ENCODE results near the gene APLN. TPM values are rescaled to one million over a fixed set of nuclear protein-coding genes. Genes with fewer than 3 reads are reported as not detected.
A peak's percentile ranks its signal among the peaks of the same experiment; 100 is the strongest.

The APLN gene
- total RNA-seq, 2 donors from 2014 or later, result 2.1 to 2.3 TPM

- Histone ChIP-seq H3K27ac (no peak overlapping the region), H3K27me3 (no peaks in the 10 kb centered on the region), H3K9me3 (peaks cover 0 to 2% of the 10 kb centered on the region in 2 donors), H3K36me3 (no peaks in the 10 kb centered on the region), H3K4me3 (no peak overlapping the region), H3K4me1 (no peaks in the 10 kb centered on the region)
- TF ChIP-seq CTCF (IDR thresholded peaks at IDR 0.05), result no peak
- DNase-seq (ENCODE audit: low spot score), result peak; percentile 38
Measured at GRCh38 chrX:129646566-129647417, 8.0 kb downstream of the APLN start.

GRCh38 chrX:129642641-129643040 lies 12.1 kb downstream of the APLN start:
- Histone ChIP-seq H3K9me3 (peaks cover 0 to 11% of the 10 kb centered on the region in 2 donors), H3K4me3 (no peak overlapping the region), H3K36me3 (no peaks in the 10 kb centered on the region), H3K27ac (no peak overlapping the region), H3K4me1 (no peaks in the 10 kb centered on the region), H3K27me3 (no peaks in the 10 kb centered on the region)
- TF ChIP-seq CTCF (IDR thresholded peaks at IDR 0.05), result no peak
- no peak for DNase-seq (ENCODE audit: low spot score)

GRCh38 chrX:129641941-129642340 lies 12.8 kb downstream of the APLN start:
- no peak overlapping the region for H3K27ac ChIP-seq
- DNase-seq (ENCODE audit: low spot score), result no peak
- H3K36me3 ChIP-seq, result no peaks in the 10 kb centered on the region
- no peak overlapping the region for H3K4me3 ChIP-seq
- TF ChIP-seq CTCF (IDR thresholded peaks at IDR 0.05), result no peak
- peaks cover 0 to 11% of the 10 kb centered on the region in 2 donors for H3K9me3 ChIP-seq
- H3K4me1 ChIP-seq, result no peaks in the 10 kb centered on the region
- H3K27me3 ChIP-seq, result no peaks in the 10 kb centered on the region

GRCh38 chrX:129641469-129641868 lies 13.3 kb downstream of the APLN start:
- Histone ChIP-seq H3K36me3 (no peaks in the 10 kb centered on the region), H3K4me3 (no peak overlapping the region), H3K27ac (no peak overlapping the region), H3K9me3 (peaks cover 0 to 11% of the 10 kb centered on the region in 2 donors), H3K27me3 (no peaks in the 10 kb centered on the region), H3K4me1 (no peaks in the 10 kb centered on the region)
- no peak for TF ChIP-seq CTCF (IDR thresholded peaks at IDR 0.05)
- DNase-seq (ENCODE audit: low spot score), result no peak

GRCh38 chrX:129640737-129641136 lies 14.0 kb downstream of the APLN start:
- Histone ChIP-seq H3K27me3 (no peaks in the 10 kb centered on the region), H3K4me1 (no peaks in the 10 kb centered on the region), H3K36me3 (no peaks in the 10 kb centered on the region), H3K9me3 (peaks cover 0 to 11% of the 10 kb centered on the region in 2 donors), H3K4me3 (no peak overlapping the region), H3K27ac (no peak overlapping the region)
- no peak for TF ChIP-seq CTCF (IDR thresholded peaks at IDR 0.05)
- no peak for DNase-seq (ENCODE audit: low spot score)

All from right atrium auricular region (tissue), 2 donors.